HG03097 (cell line): ENCODE measurements around the gene BPIFA3.
"Not testable (repeated sequence)": the region's sequence is repeated elsewhere in the genome, so short reads cannot be mapped to it uniquely, and the experiment has no call there.

Experiments
- ATAC-seq: cut with Tn5 transposase; IDR thresholded peaks from one replicate; pipeline ENCODE4 v1.9.1; 2021; ENCODE audit not compliant: unreplicated experiment, low FRiP score

BPIFA3 gene

GRCh38 chr20:33217052-33217451, at the start of gene BPIFA3:
TSS of gene BPIFA3 (plus strand) at chr20:33217352. CDS start at chr20:33217537, 185 bp downstream.
- no peak for ATAC-seq

GRCh38 chr20:33167859-33168258, 49.3 kb upstream of the BPIFA3 start, which contains the start of gene BPIFA2:
TSS of gene BPIFA2 (plus strand) at chr20:33168159. CDS start at chr20:33169146, 987 bp downstream.
- no peak for ATAC-seq

- no peak for ATAC-seq
These were observed 47.9 kb upstream of the BPIFA3 start for GRCh38 chr20:33169176-33169794.

GRCh38 chr20:33172781-33173180, 44.4 kb upstream of the BPIFA3 start:
- ATAC-seq = no peak

- ATAC-seq = no peak
These were observed 42.0 kb upstream of the BPIFA3 start for GRCh38 chr20:33175123-33175522.

- ATAC-seq = no peak
These were observed 41.1 kb upstream of the BPIFA3 start for GRCh38 chr20:33176101-33176500.

- no peak for ATAC-seq
These were observed 39.3 kb upstream of the BPIFA3 start for GRCh38 chr20:33177866-33178265.

- no peak for ATAC-seq
These were observed 38.4 kb upstream of the BPIFA3 start for GRCh38 chr20:33178726-33179125.

GRCh38 chr20:33180169-33180568, 37.0 kb upstream of the BPIFA3 start:
- no peak for ATAC-seq

- ATAC-seq = no peak
These were observed 35.6 kb upstream of the BPIFA3 start for GRCh38 chr20:33181482-33182093.

GRCh38 chr20:33183312-33183711, 33.8 kb upstream of the BPIFA3 start:
- ATAC-seq = no peak

- ATAC-seq = not testable (repeated sequence)
These were observed 32.0 kb upstream of the BPIFA3 start for GRCh38 chr20:33185031-33185590.

GRCh38 chr20:33187491-33187890, 29.7 kb upstream of the BPIFA3 start:
- no peak for ATAC-seq

- no peak for ATAC-seq
These were observed 28.7 kb upstream of the BPIFA3 start for GRCh38 chr20:33188421-33188820.

GRCh38 chr20:33191484-33191883, 25.7 kb upstream of the BPIFA3 start:
- ATAC-seq = no peak

GRCh38 chr20:33191955-33192354, 25.2 kb upstream of the BPIFA3 start:
- ATAC-seq = no peak

GRCh38 chr20:33192912-33193501, 24.1 kb upstream of the BPIFA3 start:
- no peak for ATAC-seq

- ATAC-seq = no peak
These were observed 18.1 kb upstream of the BPIFA3 start for GRCh38 chr20:33199026-33199425.

- ATAC-seq = no peak
These were observed 14.7 kb upstream of the BPIFA3 start for GRCh38 chr20:33202451-33202850.

GRCh38 chr20:33203444-33203843, 13.7 kb upstream of the BPIFA3 start:
- ATAC-seq = no peak

GRCh38 chr20:33209789-33210188, 7.4 kb upstream of the BPIFA3 start:
- no peak for ATAC-seq

GRCh38 chr20:33210371-33210770, 6.8 kb upstream of the BPIFA3 start:
- no peak for ATAC-seq
